GM12874 (cell line): ENCODE measurements around the gene SCAPER.

Experiments used
- TF ChIP-seq, protein P1 (sequence below): IDR thresholded peaks from 2 replicates; pipeline ENCODE4 v1.5.1; 2011; ENCODE audit warnings: low read depth, mild to moderate bottlenecking, control low read depth, low read length, moderate library complexity; ENCODE audit not compliant: insufficient read depth

The SCAPER gene

GRCh38 chr15:76321171-76321570 is 584.0 kb downstream of the SCAPER start:
- TF ChIP-seq, protein P1, sequence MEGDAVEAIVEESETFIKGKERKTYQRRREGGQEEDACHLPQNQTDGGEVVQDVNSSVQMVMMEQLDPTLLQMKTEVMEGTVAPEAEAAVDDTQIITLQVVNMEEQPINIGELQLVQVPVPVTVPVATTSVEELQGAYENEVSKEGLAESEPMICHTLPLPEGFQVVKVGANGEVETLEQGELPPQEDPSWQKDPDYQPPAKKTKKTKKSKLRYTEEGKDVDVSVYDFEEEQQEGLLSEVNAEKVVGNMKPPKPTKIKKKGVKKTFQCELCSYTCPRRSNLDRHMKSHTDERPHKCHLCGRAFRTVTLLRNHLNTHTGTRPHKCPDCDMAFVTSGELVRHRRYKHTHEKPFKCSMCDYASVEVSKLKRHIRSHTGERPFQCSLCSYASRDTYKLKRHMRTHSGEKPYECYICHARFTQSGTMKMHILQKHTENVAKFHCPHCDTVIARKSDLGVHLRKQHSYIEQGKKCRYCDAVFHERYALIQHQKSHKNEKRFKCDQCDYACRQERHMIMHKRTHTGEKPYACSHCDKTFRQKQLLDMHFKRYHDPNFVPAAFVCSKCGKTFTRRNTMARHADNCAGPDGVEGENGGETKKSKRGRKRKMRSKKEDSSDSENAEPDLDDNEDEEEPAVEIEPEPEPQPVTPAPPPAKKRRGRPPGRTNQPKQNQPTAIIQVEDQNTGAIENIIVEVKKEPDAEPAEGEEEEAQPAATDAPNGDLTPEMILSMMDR: no peak

GRCh38 chr15:76320012-76320411 is 585.1 kb downstream of the SCAPER start:
- TF ChIP-seq, protein P1: no peak

DNA sequence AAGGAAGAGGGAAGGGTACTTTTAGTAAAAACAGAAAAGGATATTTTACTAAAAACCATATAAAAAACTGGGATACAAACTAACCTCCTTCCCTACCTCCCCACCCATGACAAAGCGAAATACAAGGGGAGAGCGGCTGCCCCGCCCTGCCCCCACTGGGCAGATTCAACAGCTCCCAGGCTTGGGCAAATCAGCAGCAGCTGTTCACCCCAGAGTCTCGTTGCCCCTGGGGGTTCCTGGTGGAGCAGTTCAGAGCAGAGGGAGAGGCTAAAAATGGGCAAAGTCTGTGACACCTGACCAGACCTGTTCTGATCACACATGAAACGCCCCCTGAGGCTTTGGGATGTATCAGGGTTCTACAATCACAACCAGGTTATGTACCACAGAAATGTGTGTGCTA is 591.4 kb downstream of the SCAPER start:
- TF ChIP-seq, protein P1: no peak

GRCh38 chr15:76312540-76313174 is 592.5 kb downstream of the SCAPER start:
- TF ChIP-seq, protein P1: no peak

DNA sequence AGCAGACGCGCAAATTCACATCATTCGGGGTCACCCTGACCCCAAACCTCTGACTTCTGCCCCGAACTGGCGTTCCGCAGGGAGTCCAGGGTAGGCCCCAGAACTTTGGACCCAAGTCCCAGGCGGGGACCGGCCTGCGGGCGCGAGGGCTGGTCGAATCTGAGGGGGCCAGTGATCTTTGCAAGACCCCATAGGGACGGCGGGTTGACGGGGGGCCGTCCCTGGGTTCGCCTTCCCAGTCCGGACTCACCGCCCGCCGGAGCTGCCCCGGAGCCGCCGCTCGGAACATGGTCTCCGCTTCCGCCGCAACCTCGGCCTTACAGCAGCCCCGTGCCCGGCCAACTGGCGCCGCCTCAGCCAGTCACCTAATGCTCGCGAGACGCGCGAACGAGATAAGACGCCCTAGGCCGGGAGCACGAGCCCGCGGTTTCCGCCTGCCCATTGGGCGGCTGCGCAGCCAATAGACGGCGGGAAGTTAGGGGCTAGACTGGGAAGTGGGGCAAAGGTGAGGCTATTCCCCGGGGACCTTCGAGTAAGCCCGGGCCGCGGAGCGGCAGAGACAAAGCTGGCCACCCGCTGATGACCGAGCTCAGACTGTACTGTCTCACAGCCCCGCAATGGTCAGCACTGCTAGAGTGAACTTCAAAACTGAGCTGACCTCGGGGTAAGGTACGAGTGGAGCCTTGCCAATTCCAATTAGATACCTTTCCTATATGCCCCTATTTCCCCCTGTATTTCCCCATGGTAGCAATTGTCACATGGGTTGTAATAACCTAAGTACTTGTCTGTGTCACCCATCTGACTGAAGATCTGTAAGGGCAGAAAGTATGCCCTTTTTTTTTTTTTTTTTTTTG is 593.8 kb downstream of the SCAPER start, which contains the start of gene ETFA:
TSS of gene ETFA (minus strand) at position 370 of the 854 bp plus-strand sequence. CDS start at position 289, 81 bp downstream.
- TF ChIP-seq, protein P1: no peak

DNA sequence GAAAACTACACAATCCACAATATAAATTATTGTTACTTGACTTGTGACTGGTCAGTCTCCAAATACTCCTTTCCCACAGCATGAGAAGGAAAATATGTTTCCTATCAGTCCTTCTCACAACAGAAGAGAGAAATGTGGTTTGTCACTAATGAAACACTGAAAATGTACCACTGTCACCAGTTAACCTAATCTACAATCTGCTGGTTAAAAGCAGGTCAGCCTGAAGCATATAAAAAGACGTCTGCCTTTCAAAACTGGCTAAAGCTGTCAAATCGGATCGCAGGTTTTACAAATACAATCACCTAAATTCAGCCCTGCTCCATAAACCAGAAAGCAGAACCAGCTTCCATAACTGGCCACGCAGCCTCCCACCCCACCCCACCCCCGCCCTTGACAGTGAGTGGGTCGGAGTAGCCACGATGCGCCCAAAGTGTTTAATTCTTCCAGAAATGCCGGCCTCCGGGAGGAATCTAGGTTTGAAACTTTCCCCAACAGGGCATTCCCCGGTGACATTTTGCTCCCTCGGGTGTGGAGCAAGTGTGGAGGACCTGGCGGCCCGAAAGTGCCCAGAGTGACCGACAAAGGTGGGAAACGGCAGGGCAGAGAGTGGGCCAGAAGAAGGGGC is 594.6 kb downstream of the SCAPER start:
- TF ChIP-seq, protein P1: no peak
